ENCODE measurements around the gene COL6A2. TPM values are rescaled to one million over a fixed set of nuclear protein-coding genes. Genes with fewer than 3 reads are reported as not detected.
A peak's percentile ranks its signal among the peaks of the same experiment; 100 is the strongest.

COL6A2 gene
- total and polyA plus RNA-seq, 8 donors: 15.2 to 135 (median 65.5) TPM

DNA sequence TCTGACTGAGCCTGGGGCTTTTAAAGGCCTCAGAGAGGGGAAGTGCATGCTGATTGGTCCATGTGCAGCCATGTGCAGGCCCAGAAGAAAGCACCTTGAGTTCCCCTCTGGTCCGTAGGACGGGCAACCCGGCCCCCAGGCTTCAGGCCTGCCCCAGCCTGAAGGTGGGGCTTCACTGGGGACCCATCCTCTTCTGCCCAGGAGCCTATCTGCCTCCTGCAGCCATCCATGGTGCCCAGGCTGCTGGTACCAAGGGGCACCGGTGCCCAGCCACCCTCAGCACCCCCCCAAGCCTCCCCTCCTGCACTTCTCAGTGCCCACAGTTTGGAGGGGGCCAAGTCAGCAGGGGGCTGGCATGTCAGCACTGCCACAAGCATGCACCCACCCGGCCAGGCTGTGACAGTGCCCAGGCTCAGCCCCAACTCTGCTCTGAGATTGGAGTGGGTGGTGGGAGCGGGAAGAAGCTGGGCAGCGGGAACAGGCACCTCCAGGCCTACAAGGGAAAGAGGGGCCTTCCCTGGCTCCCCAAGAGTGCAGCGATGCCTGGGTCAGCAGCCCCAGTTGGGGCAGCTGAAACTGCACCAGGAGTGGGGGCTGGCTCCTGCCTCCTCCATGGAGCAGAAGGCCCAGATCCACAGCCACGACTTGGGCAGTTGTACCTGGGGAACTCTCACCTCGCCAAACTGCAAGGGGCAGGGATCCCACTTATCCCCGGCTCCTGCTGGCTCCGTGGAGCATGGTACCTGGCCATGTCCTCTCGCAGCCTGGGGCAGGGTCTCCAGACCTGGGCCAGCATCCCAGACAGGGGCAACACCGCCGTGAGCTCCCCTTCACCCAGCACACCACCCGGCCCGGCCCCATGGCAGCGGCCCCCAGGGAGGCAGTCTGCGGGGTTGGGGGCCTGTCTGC lies 11.7 kb downstream of the COL6A2 start:
- H3K9me3 ChIP-seq: no peaks in the 10 kb centered on the region
- no peak for FAIRE-seq
- ATAC-seq: no peak
- peak in 3 of 6 donors; percentile 12 to 56 (median 46) for DNase-seq
- WGBS, 2 donors: 71 to 80% methylated on average over 19 of the region's 19 CpGs
- H3K27ac ChIP-seq: no peak overlapping the region
- H3K4me3 ChIP-seq: no peak overlapping the region
- no peaks in the 10 kb centered on the region for H3K36me3 ChIP-seq
- no peaks in the 10 kb centered on the region for H3K4me1 ChIP-seq
- no peaks in the 10 kb centered on the region for H3K27me3 ChIP-seq
- intact Hi-C loops (cut with DNase I): no loop called here
- TF ChIP-seq CTCF (IDR thresholded peaks at IDR 0.05): no peak

DNA sequence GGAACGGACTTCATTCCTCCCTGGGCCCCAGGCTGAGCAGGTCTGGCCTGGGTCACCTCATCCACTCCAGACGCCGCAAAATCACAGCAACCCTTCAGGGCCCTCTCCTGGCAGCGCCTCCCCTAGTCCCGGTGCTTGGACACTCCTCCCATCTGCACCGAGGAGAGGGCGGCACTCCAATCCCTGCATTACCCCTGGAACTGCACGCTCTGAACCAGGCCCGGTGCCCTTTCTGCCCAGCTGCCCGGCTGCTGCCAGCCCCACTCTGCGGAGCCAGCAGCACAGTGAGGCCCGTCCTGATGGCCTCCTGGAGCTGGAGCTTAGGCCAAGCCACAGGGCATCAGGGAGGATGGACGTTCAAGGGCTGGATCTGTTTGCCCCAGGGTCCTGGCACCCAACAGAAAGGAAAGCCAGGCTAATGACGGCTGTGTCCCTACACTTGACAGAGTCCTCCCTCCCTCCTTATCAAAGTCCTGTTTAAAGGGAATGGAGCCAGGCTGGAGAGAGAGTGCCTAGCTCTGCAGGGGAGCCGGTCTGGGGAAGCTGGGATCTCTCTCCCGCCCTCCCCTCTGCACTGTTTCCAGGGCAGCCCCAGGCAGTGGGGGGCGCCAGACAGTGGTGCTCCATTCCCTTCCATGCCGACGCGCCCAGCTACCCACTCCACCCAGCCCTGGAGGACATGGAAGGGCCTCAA lies 12.7 kb downstream of the COL6A2 start:
- intact Hi-C loops (cut with DNase I): no loop called here
- FAIRE-seq (no peak), ATAC-seq (no peak), DNase-seq (peak in 4 of 6 donors; percentile 7 to 38 (median 24))
- Histone ChIP-seq H3K4me1 (no peaks in the 10 kb centered on the region), H3K4me3 (no peak overlapping the region), H3K9me3 (no peaks in the 10 kb centered on the region), H3K36me3 (no peaks in the 10 kb centered on the region), H3K27ac (no peak overlapping the region), H3K27me3 (no peaks in the 10 kb centered on the region)
- WGBS, 2 donors: 64 to 66% methylated on average over 18 to 20 of the region's 20 CpGs
- no peak for TF ChIP-seq CTCF (IDR thresholded peaks at IDR 0.05)

- intact Hi-C loops (cut with DNase I): no loop called here
- no peaks in the 10 kb centered on the region for H3K9me3 ChIP-seq
- no peaks in the 10 kb centered on the region for H3K4me1 ChIP-seq
- H3K27ac ChIP-seq: no peak overlapping the region
- no peak for ATAC-seq
- no peaks in the 10 kb centered on the region for H3K27me3 ChIP-seq
- H3K4me3 ChIP-seq: no peak overlapping the region
- TF ChIP-seq CTCF (IDR thresholded peaks at IDR 0.05): no peak
- 71 to 76% methylated on average over 9 to 12 of the region's 12 CpGs for WGBS, 2 donors
- peak in 4 of 6 donors; percentile 1 to 60 (median 20) for DNase-seq
- no peaks in the 10 kb centered on the region for H3K36me3 ChIP-seq
- FAIRE-seq: no peak
These were observed 13.3 kb downstream of the COL6A2 start for GRCh38 chr21:46111193-46111571.

DNA sequence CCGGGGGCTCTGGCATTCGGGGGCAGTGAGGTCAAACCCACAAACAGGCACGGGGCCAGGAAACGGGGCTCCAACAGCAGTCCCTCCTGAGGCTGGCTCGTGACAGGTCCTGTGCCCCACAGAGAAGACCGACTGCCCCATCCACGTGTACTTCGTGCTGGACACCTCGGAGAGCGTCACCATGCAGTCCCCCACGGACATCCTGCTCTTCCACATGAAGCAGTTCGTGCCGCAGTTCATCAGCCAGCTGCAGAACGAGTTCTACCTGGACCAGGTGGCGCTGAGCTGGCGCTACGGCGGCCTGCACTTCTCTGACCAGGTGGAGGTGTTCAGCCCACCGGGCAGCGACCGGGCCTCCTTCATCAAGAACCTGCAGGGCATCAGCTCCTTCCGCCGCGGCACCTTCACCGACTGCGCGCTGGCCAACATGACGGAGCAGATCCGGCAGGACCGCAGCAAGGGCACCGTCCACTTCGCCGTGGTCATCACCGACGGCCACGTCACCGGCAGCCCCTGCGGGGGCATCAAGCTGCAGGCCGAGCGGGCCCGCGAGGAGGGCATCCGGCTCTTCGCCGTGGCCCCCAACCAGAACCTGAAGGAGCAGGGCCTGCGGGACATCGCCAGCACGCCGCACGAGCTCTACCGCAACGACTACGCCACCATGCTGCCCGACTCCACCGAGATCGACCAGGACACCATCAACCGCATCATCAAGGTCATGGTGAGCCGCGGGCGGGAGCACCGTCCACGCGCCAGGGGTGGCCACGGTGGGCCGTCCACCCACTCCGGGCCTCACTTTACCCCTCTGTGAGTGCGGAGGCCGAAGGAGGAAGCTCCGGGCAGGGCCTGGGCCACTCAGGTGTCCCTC lies 14.2 kb downstream of the COL6A2 start:
- FAIRE-seq: no peak

More for the DNA sequence above, 14.2 kb downstream of the COL6A2 start:
- WGBS, 2 donors: 84 to 91% methylated on average over 69 of the region's 69 CpGs
- no peak for TF ChIP-seq CTCF (IDR thresholded peaks at IDR 0.05)
- Histone ChIP-seq H3K27ac (no peak overlapping the region), H3K27me3 (no peaks in the 10 kb centered on the region), H3K36me3 (no peaks in the 10 kb centered on the region), H3K4me3 (no peak overlapping the region), H3K4me1 (no peaks in the 10 kb centered on the region), H3K9me3 (no peaks in the 10 kb centered on the region)
- intact Hi-C loops (cut with DNase I): no loop called here
- ATAC-seq (no peak), DNase-seq (peak in 5 of 6 donors; percentile 1 to 62 (median 33))
